Spleen (tissue), 7 donors: ENCODE data around the gene CTXN1.

Experiments
- POLR2A ChIP-seq, 3 donors: fragments of 450-650 bp; IDR thresholded peaks; one replicate each; pipeline ENCODE4 v1.5.1; 2017; ENCODE audit warnings: antibody characterized with exemption in 3 of 3, mild to moderate bottlenecking in 1 of 3
- POLR2AphosphoS5 ChIP-seq, 3 donors: sonication (generic); formaldehyde crosslinking; IDR thresholded peaks; one replicate each; pipeline ENCODE4 v1.5.1; 2017; ENCODE audit warnings: antibody characterized with exemption in 3 of 3
- TF ChIP-seq, protein P1 (sequence below), 11 experiments: fragments of 200-600 bp in 7 of 11; fragments of 450-650 bp in 4 of 11; sonication (generic) in 4 of 11; IDR thresholded peaks in 8 of 11; conservative IDR thresholded peaks in 3 of 11; 1 replicate in 7 of 11; 2 replicates in 4 of 11; pipeline versions ENCODE4 v1.4.0 to v1.8.0; 2016 to 2021; ENCODE audit warnings: antibody characterized with exemption in 11 of 11, inconsistent platforms in 4 of 11, mild to moderate bottlenecking in 1 of 11
- donor health status: DM: no; HTN: no; CAD: no; lungs with moderate emphysema.
- donor health status: DM: no; HTN: no; CAD: no.
- donor health status: DM: no; HTN: no; CAD: no.

DNA sequence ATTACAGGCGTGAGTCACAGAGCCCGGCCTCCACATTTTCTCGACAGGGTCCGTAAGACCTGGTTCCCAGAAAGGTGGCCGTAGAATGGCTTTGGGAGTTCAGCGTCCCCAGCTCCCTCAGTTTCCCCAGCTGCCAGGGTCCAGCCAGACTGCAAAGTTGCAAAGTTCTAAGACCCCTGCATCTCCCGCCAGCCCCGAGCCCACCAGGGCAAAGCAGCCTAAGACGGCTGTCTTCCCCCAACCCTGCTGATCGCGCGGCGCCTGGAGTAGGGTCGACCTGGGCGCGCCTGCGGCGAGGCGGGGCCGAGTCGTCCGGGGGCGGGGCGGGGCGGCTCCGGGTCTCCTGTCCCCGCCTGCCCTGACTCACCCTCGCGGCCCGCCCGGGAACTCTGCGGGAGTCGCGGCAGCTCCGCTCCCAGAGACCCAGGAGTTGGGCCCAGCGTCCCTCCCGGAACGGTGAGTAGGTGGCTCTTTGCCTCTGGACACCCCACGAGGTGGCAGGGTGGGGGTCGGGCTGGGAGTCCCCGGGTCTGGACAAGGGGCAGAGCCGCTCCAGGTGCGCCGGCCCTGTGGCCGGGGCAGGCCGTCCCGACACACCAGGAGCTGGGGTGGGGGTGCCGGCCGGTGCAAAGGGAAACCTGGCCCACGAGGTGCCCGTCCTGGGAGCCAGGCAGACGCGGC, 37.6 kb downstream of the CTXN1 start, which contains the start of gene LRRC8E:
- TF ChIP-seq POLR2A (IDR thresholded peaks at IDR 0.05) = no peak
- TF ChIP-seq, protein P1, sequence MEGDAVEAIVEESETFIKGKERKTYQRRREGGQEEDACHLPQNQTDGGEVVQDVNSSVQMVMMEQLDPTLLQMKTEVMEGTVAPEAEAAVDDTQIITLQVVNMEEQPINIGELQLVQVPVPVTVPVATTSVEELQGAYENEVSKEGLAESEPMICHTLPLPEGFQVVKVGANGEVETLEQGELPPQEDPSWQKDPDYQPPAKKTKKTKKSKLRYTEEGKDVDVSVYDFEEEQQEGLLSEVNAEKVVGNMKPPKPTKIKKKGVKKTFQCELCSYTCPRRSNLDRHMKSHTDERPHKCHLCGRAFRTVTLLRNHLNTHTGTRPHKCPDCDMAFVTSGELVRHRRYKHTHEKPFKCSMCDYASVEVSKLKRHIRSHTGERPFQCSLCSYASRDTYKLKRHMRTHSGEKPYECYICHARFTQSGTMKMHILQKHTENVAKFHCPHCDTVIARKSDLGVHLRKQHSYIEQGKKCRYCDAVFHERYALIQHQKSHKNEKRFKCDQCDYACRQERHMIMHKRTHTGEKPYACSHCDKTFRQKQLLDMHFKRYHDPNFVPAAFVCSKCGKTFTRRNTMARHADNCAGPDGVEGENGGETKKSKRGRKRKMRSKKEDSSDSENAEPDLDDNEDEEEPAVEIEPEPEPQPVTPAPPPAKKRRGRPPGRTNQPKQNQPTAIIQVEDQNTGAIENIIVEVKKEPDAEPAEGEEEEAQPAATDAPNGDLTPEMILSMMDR (IDR thresholded peaks at IDR 0.05 in 8 of 11, conservative IDR thresholded peaks at IDR 0.05 in 3 of 11) = no peak
- TF ChIP-seq POLR2AphosphoS5 (IDR thresholded peaks at IDR 0.05) = no peak
